Measurements from ENCODE around the gene ZNF77.
"Not testable (repeated sequence)": the region's sequence is repeated elsewhere in the genome, so short reads cannot be mapped to it uniquely, and the experiment has no call there.

Gene ZNF77

DNA sequence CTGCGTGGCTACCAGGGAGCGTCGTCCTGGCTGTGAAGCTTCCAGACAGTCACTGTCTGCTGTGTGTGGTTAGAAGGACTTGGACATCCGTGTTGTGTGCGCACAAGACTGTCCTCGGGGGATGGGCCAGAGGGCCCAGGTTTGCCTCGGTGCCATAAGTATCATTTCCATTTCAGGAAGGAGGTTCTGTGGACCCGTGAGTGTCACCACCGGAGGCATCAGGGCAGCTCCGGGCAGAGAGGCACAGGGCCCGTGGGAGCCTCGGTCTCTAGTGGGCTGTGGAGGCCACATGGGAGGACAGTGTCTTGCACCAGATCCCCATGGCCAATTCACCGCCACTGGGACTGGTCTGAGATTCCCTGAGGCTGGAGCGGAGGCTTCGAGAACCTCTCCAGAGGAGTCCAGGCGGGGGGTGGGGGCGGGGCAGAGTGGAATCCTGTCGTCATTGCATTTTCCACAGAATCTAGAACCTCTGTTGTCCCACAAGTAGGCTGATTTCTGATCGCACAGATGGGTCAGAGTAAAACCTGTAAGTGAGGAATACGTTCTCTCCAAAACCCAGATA lies 38.1 kb downstream of the ZNF77 start:
- DNase-seq (no peak), ATAC-seq (ENCODE audit: insufficient read depth, low read depth) (no peak)
- Histone ChIP-seq H3K4me3 (ENCODE audit: low read depth in 1 of 2, low read length in 2 of 2) (no peak overlapping the region), H2AFZ (ENCODE audit: low read depth, low read length) (no peak overlapping the region), H3K27me3 (ENCODE audit: insufficient read depth, low read length, poor library complexity) (no peaks in the 10 kb centered on the region), H3K4me1 (ENCODE audit: insufficient read depth, low read length) (peaks cover 13% of the 10 kb centered on the region), H3K4me2 (ENCODE audit: insufficient read depth, low read length) (no peak overlapping the region), H3K27ac (ENCODE audit: low read length) (no peak overlapping the region; the same call in 1 of the 2 replicates), H3K9ac (ENCODE audit: low read depth, low read length) (no peak overlapping the region), H3K36me3 (ENCODE audit: insufficient read depth, low read length) (no peaks in the 10 kb centered on the region), H4K20me1 (ENCODE audit: insufficient read depth, low read length) (peaks cover 16% of the 10 kb centered on the region), H3K79me2 (ENCODE audit: insufficient read depth, low read length) (peaks cover 71% of the 10 kb centered on the region), H3K9me3 (ENCODE audit: insufficient read depth, low read length, severe bottlenecking) (no peaks in the 10 kb centered on the region)
- no peak for TF ChIP-seq EZH2 (IDR thresholded peaks at IDR 0.05; ENCODE audit: borderline replicate concordance, low read depth, low read length, severe bottlenecking)
- TF ChIP-seq, protein P1, sequence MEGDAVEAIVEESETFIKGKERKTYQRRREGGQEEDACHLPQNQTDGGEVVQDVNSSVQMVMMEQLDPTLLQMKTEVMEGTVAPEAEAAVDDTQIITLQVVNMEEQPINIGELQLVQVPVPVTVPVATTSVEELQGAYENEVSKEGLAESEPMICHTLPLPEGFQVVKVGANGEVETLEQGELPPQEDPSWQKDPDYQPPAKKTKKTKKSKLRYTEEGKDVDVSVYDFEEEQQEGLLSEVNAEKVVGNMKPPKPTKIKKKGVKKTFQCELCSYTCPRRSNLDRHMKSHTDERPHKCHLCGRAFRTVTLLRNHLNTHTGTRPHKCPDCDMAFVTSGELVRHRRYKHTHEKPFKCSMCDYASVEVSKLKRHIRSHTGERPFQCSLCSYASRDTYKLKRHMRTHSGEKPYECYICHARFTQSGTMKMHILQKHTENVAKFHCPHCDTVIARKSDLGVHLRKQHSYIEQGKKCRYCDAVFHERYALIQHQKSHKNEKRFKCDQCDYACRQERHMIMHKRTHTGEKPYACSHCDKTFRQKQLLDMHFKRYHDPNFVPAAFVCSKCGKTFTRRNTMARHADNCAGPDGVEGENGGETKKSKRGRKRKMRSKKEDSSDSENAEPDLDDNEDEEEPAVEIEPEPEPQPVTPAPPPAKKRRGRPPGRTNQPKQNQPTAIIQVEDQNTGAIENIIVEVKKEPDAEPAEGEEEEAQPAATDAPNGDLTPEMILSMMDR (IDR thresholded peaks at IDR 0.05; ENCODE audit: borderline replicate concordance, extremely low read depth, low read length, poor library complexity, severe bottlenecking): no peak

DNA sequence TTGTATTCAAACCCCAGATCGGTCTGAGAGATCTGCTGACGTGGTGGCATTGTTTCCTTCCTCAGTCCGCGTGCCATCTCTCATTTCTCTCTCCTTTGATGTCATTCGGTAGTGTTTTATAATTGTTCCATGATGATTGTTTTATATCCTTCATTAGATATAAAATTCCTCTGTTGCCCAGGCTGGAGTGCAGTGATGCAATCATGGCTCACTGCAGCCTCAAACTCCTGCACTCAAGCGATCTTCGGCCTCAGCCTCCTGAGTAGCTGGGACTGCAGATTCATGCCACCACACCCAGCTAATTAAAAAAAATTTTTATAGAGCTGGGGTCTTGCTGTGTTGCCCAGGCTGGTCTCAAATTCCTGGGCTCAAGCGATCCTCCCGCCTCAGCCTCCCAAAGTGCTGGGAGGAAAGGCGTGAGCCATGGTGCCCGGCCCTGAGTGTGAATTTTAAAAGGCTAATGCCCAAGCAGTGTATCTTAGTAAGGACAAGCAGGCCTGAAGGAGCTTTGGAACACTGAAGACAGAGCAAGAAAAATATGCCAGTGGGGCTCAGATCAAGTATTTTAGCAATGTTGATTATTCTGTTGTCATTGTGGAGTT lies 38.8 kb downstream of the ZNF77 start:
- no peak for ATAC-seq (ENCODE audit: insufficient read depth, low read depth)
- DNase-seq: no peak
- Histone ChIP-seq H3K27ac (ENCODE audit: low read length) (no peak overlapping the region; the same call in 1 of the 2 replicates), H4K20me1 (ENCODE audit: insufficient read depth, low read length) (peaks cover 16% of the 10 kb centered on the region), H3K27me3 (ENCODE audit: insufficient read depth, low read length, poor library complexity) (no peaks in the 10 kb centered on the region), H3K79me2 (ENCODE audit: insufficient read depth, low read length) (peaks cover 72% of the 10 kb centered on the region), H3K4me1 (ENCODE audit: insufficient read depth, low read length) (peaks cover 15% of the 10 kb centered on the region), H3K36me3 (ENCODE audit: insufficient read depth, low read length) (no peaks in the 10 kb centered on the region), H3K4me3 (ENCODE audit: low read depth in 1 of 2, low read length in 2 of 2) (no peak overlapping the region), H2AFZ (ENCODE audit: low read depth, low read length) (no peak overlapping the region), H3K9ac (ENCODE audit: low read depth, low read length) (no peak overlapping the region), H3K9me3 (ENCODE audit: insufficient read depth, low read length, severe bottlenecking) (no peaks in the 10 kb centered on the region), H3K4me2 (ENCODE audit: insufficient read depth, low read length) (no peak overlapping the region)
- TF ChIP-seq EZH2 (IDR thresholded peaks at IDR 0.05; ENCODE audit: borderline replicate concordance, low read depth, low read length, severe bottlenecking): no peak
- TF ChIP-seq, protein P1 (IDR thresholded peaks at IDR 0.05; ENCODE audit: borderline replicate concordance, extremely low read depth, low read length, poor library complexity, severe bottlenecking): no peak

DNA sequence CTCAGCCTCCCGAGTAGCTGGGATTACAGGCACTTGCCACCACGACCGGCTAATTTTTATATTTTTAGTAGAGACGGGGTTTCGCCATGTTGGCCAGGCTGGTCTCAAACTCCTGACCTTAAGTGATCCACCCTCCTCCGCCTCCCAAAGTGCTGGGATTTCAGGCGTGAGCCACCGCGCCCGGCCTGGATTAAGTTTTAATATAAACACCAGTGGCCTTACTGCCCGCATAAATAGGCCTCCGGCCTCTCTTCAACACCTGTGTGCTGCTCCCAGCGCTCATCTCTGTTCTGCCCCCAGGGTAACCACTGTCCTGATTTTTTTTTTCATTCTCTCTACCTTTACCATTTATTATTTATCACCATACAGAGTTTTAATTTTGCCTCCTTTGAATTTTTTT lies 41.4 kb downstream of the ZNF77 start:
- H2AFZ ChIP-seq (ENCODE audit: low read depth, low read length); DNase-seq; H3K27me3 ChIP-seq (ENCODE audit: insufficient read depth, low read length, poor library complexity); H3K9me3 ChIP-seq (ENCODE audit: insufficient read depth, low read length, severe bottlenecking); H3K36me3 ChIP-seq (ENCODE audit: insufficient read depth, low read length); H3K4me3 ChIP-seq (ENCODE audit: low read depth in 1 of 2, low read length in 2 of 2); H3K27ac ChIP-seq (ENCODE audit: low read length); H3K9ac ChIP-seq (ENCODE audit: low read depth, low read length); ATAC-seq (ENCODE audit: insufficient read depth, low read depth); H3K4me2 ChIP-seq (ENCODE audit: insufficient read depth, low read length): not testable (repeated sequence)
- Histone ChIP-seq H4K20me1 (ENCODE audit: insufficient read depth, low read length) (peaks cover 16% of the 10 kb centered on the region), H3K79me2 (ENCODE audit: insufficient read depth, low read length) (peaks cover 65% of the 10 kb centered on the region), H3K4me1 (ENCODE audit: insufficient read depth, low read length) (peaks cover 23% of the 10 kb centered on the region)

DNA sequence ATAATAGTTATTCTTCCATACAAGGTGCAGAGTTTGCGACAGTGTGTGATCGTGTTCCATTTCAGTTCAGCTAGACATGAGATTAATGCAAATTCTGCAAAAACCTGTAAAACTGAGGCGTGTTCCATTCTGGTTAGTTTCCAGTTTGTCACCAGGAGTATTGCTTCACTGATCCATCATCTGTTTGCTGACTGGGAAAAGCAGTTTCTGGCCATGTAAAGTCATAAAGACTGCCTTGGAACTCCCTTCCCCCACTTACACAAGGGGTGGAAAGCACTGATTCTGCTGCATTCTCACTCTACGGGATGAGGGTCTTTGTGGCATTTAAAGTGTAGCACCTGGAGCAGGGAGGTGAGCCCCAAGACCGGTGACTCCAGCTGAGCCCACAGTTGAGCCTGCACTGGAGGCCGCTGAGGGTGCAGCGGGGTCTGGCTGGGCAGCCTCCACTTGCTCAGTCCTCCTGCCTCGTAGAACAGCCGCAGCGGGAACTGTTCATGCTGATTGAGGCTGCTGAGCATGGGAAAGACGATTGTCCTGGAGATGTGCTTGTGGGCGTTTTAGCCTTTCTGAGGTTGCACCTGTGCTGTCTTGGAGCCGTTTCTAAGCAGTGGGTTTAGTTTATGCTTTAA lies 42.1 kb downstream of the ZNF77 start:
- H3K27me3 ChIP-seq (ENCODE audit: insufficient read depth, low read length, poor library complexity): no peaks in the 10 kb centered on the region
- H2AFZ ChIP-seq (ENCODE audit: low read depth, low read length): no peak overlapping the region
- H3K4me2 ChIP-seq (ENCODE audit: insufficient read depth, low read length): peak overlapping the region; percentile 100; the same call in 1 of the 2 replicates
- peaks cover 23% of the 10 kb centered on the region for H3K4me1 ChIP-seq (ENCODE audit: insufficient read depth, low read length)
- DNase-seq (no peak), ATAC-seq (ENCODE audit: insufficient read depth, low read depth) (no peak)
- H3K9ac ChIP-seq (ENCODE audit: low read depth, low read length): no peak overlapping the region; the same call in 1 of the 2 replicates
- TF ChIP-seq, protein P1 (IDR thresholded peaks at IDR 0.05; ENCODE audit: borderline replicate concordance, extremely low read depth, low read length, poor library complexity, severe bottlenecking): no peak
- no peak for TF ChIP-seq EZH2 (IDR thresholded peaks at IDR 0.05; ENCODE audit: borderline replicate concordance, low read depth, low read length, severe bottlenecking)
- H3K9me3 ChIP-seq (ENCODE audit: insufficient read depth, low read length, severe bottlenecking): no peaks in the 10 kb centered on the region
- peak overlapping the region; percentile 50 for H3K27ac ChIP-seq (ENCODE audit: low read length)
- peaks cover 60% of the 10 kb centered on the region for H3K79me2 ChIP-seq (ENCODE audit: insufficient read depth, low read length)
- peaks cover 16% of the 10 kb centered on the region for H4K20me1 ChIP-seq (ENCODE audit: insufficient read depth, low read length)
- no peak overlapping the region for H3K4me3 ChIP-seq (ENCODE audit: low read depth in 1 of 2, low read length in 2 of 2)
- no peaks in the 10 kb centered on the region for H3K36me3 ChIP-seq (ENCODE audit: insufficient read depth, low read length)

Measured in DND-41 (cell line).